SH-SY5Y (cell line): Measurements from ENCODE around the gene EMC7.

Experiments used
- GATA2 ChIP-seq: IDR thresholded peaks from 2 replicates; pipeline ENCODE4 v1.6.1; 2011; ENCODE audit warnings: mild to moderate bottlenecking, low read depth, low read length
- GATA3 ChIP-seq: IDR thresholded peaks from 2 replicates; pipeline ENCODE4 v1.6.1; 2011; ENCODE audit warnings: low read depth, mild to moderate bottlenecking, low read length, moderate library complexity

EMC7 gene

GRCh38 chr15:34101366-34102174 is at the start of gene EMC7, which contains the start of gene PGBD4:
Gene EMC7, minus strand, starts transcription at chr15:34101862. Its CDS starts 23 bp downstream, at chr15:34101839.
Gene PGBD4, plus strand, starts transcription at chr15:34102083. Its CDS starts 449 bp downstream, at chr15:34102532.
- no peak for TF ChIP-seq GATA3
- no peak for TF ChIP-seq GATA2

- TF ChIP-seq GATA2 (no peak), GATA3 (no peak)
These were observed 45.9 kb upstream of the EMC7 start for GRCh38 chr15:34147371-34148140.

- TF ChIP-seq GATA3 (no peak), GATA2 (no peak)
These were observed 31.8 kb upstream of the EMC7 start for GRCh38 chr15:34133511-34133910.

GRCh38 chr15:34132881-34133280 is 31.2 kb upstream of the EMC7 start:
- TF ChIP-seq GATA3 (no peak), GATA2 (no peak)

GRCh38 chr15:34128898-34129297 is 27.2 kb upstream of the EMC7 start:
- TF ChIP-seq GATA2 (no peak), GATA3 (no peak)

- no peak for TF ChIP-seq GATA2
- TF ChIP-seq GATA3: no peak
These were observed 24.9 kb upstream of the EMC7 start for GRCh38 chr15:34126522-34126921.

- TF ChIP-seq GATA2 (no peak), GATA3 (no peak)
These were observed 24.3 kb upstream of the EMC7 start for GRCh38 chr15:34125945-34126344.

GRCh38 chr15:34124651-34125050 is 23.0 kb upstream of the EMC7 start:
- TF ChIP-seq GATA3 (no peak), GATA2 (no peak)

- TF ChIP-seq GATA3 (no peak), GATA2 (no peak)
These were observed 21.1 kb upstream of the EMC7 start for GRCh38 chr15:34122771-34123183.

GRCh38 chr15:34119291-34119690 is 17.6 kb upstream of the EMC7 start:
- TF ChIP-seq GATA2: no peak
- no peak for TF ChIP-seq GATA3

- TF ChIP-seq GATA2 (no peak), GATA3 (no peak)
These were observed 15.0 kb upstream of the EMC7 start for GRCh38 chr15:34116620-34117019.

GRCh38 chr15:34114739-34115138 is 13.1 kb upstream of the EMC7 start:
- TF ChIP-seq GATA2: no peak
- no peak for TF ChIP-seq GATA3

- TF ChIP-seq GATA2 (no peak), GATA3 (no peak)
These were observed 12.6 kb upstream of the EMC7 start for GRCh38 chr15:34114215-34114614.

GRCh38 chr15:34111488-34111887 is 9.8 kb upstream of the EMC7 start:
- no peak for TF ChIP-seq GATA3
- TF ChIP-seq GATA2: no peak
